HL-60/S4 (cell line): ENCODE results near the gene PCDHB9.
"Not testable (repeated sequence)": the region's sequence is repeated elsewhere in the genome, so short reads cannot be mapped to it uniquely, and the experiment has no call there.

Experiments used
- in situ Hi-C: fragments of 300-500 bp; cut with MboI; formaldehyde crosslinking; loops from 2 replicates; pipeline ENCODE4 v1.14.3; 2022; ENCODE audit warnings: low sequenced_read_pairs

PCDHB9 gene

DNA sequence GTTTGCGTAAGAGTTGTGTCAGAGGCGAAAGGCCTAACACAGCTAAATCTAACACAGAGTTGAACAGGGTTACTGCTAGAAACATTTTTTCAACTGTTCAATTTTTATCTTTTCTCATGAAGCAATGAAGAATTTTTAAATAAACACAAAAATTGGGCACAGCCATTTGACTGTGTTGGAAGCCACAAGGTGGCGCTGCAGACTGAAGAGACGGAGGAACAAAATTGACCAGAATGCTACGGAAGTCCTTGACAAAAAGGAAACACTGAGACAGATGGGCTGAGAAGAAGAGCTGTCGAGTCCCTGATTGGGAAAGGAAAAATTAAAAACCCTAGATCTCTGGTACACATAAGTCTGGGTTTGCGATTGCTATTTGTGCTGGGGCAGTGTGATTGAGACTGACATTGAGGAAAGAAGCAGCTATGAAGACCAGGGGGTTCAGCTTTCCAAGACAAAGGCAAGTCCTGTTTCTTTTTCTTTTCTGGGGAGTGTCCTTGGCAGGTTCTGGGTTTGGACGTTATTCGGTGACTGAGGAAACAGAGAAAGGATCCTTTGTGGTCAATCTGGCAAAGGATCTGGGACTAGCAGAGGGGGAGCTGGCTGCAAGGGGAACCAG, at the start of gene PCDHB9:
TSS of gene PCDHB9 (plus strand) at position 265 of the 616 bp plus-strand sequence. CDS start at position 423, 158 bp downstream.
- in situ Hi-C loops, result loop anchor here (25.0 kb wide), 1 partner anchor 375 kb away; no protein-coding TSS in a partner anchor

DNA sequence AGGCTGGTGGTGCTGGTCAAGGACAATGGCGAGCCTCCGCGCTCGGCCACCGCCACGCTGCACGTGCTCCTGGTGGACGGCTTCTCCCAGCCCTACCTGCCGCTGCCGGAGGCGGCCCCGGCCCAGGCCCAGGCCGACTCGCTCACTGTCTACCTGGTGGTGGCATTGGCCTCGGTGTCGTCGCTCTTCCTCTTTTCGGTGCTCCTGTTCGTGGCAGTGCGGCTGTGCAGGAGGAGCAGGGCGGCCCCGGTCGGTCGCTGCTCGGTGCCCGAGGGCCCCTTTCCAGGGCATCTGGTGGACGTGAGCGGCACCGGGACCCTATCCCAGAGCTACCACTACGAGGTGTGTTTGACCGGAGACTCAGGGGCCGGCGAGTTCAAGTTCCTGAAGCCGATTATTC, 49.6 kb upstream of the PCDHB9 start:
- in situ Hi-C loops, result not testable (repeated sequence)

DNA sequence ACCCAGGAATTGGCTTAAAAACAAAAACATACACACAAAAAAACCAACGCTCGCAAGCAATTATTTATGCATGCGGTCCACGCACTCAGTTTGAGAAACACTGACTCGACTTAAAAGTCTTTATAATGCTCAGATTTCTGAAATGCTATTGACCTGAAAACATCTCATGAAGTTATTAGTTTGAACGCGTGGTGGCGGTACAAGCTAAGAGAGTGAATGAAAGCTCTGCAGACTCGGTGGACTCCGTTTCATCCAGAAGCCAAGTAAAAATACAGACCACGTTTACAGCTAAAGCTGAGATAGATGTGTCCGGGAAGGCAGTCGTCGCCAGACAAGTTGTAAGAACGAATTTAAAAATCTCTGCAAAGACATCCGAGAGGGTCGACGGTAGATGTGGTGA, 37.1 kb upstream of the PCDHB9 start, which contains the start of gene PCDHB6:
TSS of gene PCDHB6 (plus strand) at position 246 of the 400 bp plus-strand sequence. CDS start 201 bp downstream, outside the sequence.
- in situ Hi-C loops, result no loop called here

DNA sequence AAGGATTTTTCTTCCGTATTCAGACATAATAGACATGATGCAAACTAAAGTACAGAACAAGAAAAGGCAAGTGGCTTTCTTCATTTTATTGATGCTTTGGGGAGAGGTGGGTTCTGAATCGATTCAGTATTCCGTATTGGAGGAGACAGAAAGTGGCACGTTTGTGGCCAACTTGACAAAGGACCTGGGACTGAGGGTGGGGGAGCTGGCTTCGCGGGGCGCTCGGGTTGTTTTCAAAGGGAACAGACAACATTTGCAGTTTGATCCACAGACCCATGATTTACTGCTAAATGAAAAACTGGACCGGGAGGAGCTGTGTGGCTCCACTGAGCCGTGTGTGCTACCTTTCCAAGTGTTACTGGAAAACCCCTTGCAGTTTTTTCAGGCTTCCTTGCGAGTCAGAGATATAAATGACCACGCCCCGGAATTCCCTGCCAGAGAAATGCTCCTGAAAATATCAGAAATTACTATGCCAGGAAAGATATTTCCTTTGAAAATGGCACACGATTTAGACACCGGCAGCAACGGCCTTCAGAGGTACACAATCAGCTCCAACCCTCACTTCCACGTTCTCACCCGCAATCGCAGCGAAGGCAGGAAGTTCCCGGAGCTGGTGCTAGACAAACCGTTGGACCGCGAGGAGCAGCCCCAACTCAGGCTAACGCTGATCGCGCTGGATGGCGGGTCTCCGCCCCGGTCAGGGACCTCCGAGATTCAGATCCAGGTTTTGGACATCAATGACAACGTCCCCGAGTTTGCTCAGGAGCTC, 36.6 kb upstream of the PCDHB9 start:
- in situ Hi-C loops, result no loop called here

DNA sequence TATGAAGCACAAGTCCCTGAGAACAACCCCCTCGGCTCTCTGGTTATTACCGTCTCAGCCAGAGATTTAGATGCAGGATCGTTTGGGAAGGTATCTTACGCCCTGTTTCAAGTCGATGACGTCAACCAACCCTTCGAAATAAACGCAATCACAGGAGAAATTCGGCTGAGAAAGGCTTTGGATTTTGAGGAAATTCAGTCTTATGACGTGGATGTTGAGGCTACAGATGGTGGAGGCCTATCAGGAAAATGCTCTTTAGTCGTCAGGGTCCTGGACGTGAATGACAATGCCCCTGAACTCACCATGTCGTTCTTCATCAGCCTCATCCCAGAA, 36.0 kb upstream of the PCDHB9 start:
- in situ Hi-C loops, result no loop called here

DNA sequence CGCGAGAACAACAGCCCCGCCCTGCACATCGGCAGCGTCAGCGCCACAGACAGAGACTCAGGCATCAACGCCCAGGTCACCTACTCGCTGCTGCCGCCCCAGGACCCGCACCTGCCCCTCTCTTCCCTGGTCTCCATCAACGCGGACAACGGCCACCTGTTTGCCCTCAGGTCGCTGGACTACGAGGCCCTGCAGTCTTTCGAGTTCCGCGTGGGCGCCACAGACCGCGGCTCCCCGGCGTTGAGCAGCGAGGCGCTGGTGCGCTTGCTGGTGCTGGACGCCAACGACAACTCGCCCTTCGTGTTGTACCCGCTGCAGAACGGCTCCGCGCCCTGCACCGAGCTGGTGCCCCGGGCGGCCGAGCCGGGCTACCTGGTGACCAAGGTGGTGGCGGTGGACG, 35.3 kb upstream of the PCDHB9 start:
- in situ Hi-C loops, result not testable (repeated sequence)

DNA sequence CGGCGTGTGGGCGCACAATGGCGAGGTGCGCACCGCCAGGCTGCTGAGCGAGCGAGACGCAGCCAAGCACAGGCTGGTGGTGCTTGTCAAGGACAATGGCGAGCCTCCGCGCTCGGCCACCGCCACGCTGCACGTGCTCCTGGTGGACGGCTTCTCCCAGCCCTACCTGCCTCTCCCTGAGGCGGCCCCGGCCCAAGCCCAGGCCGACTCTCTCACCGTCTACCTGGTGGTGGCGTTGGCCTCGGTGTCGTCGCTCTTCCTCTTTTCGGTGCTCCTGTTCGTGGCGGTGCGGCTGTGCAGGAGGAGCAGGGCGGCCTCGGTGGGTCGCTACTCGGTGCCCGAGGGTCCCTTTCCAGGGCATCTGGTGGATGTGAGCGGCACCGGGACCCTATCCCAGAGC, 34.9 kb upstream of the PCDHB9 start:
- in situ Hi-C loops, result not testable (repeated sequence)

DNA sequence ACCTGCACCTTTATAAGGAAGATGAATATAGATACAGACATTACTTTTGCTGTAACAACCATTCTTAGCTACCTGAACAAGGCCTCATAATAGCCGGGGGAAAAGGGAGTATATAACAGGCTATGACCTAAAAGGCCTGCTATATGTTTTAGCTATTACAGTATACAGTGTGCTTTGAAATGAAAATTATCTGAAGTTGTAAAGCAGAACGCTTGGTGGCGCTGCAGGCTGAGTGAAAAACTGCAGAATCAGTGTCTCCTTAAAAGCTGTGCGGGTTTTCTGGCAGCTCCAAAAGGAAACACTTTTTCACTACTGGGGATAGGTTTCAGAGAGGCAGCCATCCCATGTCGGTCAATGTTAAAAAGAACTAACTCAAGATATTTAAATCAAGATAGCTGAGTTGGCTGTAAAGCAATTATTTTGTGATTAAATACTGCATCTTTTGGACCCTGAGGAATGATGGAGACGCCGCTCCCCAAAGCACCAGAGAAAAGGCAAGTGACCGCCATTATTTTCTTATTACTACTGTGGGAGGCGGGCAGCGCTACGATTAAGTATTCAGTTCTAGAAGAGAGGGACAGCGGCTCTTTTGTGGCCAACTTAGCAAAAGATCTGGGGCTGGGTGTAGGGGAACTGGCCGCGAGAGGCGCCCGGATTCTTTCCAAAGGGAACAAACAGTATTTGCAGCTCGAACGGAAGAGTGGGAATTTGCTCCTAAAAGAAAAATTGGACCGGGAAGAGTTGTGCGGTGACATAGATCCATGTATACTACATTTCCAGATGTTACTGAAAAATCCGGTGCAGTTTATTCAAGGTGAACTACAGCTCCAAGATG, 31.2 kb upstream of the PCDHB9 start:
- in situ Hi-C loops, result no loop called here

DNA sequence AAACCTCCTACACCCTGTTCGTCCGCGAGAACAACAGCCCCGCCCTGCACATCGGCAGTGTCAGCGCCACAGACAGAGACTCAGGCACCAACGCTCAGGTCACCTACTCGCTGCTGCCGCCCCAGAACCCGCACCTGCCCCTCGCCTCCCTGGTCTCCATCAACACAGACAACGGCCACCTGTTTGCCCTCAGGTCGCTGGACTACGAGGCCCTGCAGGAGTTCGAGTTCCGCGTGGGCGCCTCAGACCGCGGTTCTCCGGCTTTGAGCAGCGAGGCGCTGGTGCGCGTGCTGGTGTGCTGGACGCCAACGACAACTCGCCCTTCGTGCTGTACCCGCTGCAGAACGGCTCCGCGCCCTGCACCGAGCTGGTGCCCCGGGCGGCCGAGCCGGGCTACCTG, 29.6 kb upstream of the PCDHB9 start:
- in situ Hi-C loops, result not testable (repeated sequence)

DNA sequence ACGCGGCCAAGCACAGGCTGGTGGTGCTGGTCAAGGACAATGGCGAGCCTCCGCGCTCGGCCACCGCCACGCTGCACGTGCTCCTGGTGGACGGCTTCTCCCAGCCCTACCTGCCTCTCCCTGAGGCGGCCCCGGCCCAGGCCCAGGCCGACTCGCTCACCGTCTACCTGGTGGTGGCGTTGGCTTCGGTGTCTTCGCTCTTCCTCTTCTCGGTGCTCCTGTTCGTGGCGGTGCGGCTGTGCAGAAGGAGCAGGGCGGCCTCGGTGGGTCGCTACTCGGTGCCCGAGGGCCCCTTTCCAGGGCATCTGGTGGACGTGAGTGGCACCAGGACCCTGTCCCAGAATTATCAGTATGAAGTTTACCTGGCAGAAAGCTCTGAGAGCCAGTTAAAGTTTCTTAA, 29.1 kb upstream of the PCDHB9 start:
- in situ Hi-C loops, result not testable (repeated sequence)

DNA sequence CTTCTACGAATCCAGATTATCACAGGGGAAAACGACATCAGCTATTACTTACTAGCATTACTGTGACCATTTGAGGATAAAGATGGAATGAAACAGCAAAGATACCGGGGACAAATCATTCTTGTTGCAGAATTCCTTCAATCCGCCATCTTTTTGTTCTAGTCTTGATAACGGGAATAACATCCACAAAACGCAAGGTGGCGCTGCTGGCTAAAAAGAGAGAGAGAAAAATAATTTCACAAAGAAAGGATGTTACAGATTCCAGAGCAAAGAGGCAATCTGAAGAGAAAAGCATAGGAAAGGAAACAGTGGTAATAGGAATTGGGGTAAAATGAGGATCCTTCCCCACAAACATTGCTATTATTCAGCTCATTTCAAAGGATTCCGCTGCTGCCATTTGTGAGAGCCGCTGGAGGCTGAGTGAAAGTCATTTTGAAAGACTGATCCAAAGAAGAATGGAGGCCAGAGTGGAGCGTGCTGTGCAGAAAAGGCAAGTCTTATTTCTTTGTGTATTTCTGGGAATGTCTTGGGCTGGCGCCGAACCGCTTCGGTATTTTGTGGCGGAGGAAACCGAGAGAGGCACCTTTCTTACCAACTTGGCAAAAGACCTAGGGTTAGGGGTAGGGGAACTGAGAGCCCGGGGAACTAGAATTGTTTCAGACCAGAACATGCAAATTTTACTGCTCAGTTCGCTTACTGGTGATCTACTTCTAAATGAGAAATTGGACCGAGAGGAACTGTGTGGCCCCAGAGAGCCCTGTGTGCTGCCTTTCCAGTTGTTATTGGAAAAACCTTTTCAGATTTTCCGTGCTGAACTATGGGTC, 14.4 kb upstream of the PCDHB9 start, which contains the start of gene PCDHB7:
TSS of gene PCDHB7 (plus strand) at position 264 of the 824 bp plus-strand sequence. CDS start at position 456, 192 bp downstream.
- in situ Hi-C loops, result no loop called here

DNA sequence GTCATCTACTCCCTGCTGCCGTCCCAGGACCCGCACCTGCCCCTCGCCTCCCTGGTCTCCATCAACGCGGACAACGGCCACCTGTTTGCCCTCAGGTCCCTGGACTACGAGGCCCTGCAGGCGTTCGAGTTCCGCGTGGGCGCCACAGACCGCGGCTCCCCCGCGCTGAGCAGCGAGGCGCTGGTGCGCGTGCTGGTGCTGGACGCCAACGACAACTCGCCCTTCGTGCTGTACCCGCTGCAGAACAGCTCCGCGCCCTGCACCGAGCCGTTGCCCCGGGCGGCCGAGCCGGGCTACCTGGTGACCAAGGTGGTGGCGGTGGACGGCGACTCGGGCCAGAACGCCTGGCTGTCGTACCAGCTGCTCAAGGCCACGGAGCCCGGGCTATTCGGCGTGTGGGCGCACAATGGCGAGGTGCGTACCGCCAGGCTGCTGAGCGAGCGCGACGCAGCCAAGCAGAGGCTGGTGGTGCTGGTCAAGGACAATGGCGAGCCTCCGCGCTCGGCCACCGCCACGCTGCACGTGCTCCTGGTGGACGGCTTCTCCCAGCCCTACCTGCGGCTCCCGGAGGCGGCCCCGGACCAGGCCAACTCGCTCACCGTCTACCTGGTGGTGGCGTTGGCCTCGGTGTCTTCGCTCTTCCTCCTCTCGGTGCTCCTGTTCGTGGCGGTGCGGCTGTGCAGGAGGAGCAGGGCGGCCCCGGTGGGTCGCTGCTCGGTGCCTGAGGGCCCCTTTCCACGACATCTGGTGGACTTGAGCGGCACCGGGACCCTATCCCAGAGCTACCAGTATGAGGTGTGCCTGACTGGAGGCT, 12.5 kb upstream of the PCDHB9 start:
- in situ Hi-C loops, result loop anchor here (25.0 kb wide), 1 partner anchor 388 kb away; no protein-coding TSS in a partner anchor

DNA sequence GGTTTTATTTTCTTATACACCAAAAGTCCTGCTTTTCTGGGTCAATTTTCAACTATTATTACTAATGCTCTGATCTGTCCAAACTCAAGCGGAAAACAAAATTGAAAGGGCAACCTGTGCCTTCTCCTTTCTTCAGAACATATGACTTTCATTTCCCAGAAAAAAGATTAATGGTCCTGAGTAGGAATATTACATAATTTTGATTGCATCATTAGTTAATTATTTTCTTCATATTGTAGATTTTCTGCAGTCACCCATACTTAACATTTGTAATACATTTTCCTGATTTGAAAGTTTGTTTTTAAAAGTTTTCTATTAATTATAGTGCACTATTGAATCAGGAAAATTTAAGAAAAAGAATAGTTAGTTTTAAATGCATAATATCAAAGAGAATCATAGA, 11.0 kb upstream of the PCDHB9 start:
- in situ Hi-C loops, result loop anchor here (25.0 kb wide), 1 partner anchor 386 kb away; no protein-coding TSS in a partner anchor

DNA sequence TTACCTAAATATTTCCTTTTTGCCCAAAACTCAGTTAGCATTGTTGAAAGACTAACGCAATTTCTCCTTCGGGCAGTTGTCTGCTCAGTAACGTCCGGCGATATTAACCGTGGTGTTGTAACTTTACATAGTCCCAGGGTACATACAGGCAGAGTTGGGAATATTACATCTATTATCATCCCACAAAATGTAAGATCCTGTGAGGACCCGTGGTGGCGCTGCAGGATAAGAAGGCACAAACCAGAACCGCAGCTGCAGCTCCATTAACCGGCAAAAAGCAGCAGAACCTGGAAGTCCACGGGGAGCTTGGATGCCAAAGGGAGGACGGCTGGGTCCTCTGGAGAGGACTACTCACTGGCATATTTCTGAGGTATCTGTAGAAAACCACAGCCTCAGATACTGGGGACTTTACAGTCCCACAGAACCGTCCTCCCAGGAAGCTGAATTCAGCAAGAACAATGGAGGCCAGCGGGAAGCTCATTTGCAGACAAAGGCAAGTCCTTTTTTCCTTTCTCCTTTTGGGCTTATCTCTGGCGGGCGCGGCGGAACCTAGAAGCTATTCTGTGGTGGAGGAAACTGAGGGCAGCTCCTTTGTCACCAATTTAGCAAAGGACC, 9.3 kb upstream of the PCDHB9 start, which contains the start of gene PCDHB8:
TSS of gene PCDHB8 (plus strand) at position 214 of the 615 bp plus-strand sequence. CDS start at position 459, 245 bp downstream.
- in situ Hi-C loops, result loop anchor here (25.0 kb wide), 1 partner anchor 385 kb away; no protein-coding TSS in a partner anchor

DNA sequence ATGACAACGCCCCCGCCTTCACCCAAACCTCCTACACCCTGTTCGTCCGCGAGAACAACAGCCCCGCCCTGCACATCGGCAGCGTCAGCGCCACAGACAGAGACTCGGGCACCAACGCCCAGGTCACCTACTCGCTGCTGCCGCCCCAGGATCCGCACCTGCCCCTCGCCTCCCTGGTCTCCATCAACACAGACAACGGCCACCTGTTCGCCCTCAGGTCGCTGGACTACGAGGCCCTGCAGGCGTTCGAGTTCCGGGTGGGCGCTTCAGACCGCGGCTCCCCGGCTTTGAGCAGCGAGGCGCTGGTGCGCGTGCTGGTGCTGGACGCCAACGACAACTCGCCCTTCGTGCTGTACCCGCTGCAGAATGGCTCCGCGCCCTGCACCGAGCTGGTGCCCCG, 7.6 kb upstream of the PCDHB9 start:
- in situ Hi-C loops, result loop anchor here (25.0 kb wide), 1 partner anchor 383 kb away; no protein-coding TSS in a partner anchor

DNA sequence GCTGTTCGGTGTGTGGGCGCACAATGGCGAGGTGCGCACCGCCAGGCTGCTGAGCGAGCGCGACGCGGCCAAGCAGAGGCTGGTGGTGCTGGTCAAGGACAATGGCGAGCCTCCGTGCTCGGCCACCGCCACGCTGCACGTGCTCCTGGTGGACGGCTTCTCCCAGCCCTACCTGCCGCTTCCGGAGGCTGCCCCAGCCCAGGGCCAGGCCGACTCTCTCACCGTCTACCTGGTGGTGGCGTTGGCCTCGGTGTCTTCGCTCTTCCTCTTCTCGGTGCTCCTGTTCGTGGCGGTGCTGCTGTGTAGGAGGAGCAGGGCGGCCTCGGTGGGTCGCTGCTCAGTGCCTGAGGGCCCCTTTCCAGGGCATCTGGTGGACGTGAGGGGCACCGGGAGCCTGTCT, 7.1 kb upstream of the PCDHB9 start:
- in situ Hi-C loops, result loop anchor here (25.0 kb wide), 1 partner anchor 382 kb away; no protein-coding TSS in a partner anchor

DNA sequence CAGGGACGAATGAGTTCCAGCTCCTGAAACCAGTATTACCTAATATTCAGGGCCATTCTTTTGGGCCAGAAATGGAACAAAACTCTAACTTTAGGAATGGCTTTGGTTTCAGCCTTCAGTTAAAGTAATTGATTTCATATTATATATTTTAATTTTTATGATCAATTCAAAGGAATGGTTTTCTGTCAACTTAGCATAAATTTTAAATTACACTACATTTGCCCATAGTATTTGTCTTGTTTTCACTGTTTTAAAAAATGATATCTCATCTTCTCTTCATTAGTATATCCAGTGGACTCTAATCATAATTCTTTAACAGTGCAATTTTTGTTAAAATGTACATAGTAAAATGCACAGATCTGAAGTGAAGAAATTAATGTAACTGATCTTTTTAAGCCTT, 6.6 kb upstream of the PCDHB9 start:
- in situ Hi-C loops, result loop anchor here (25.0 kb wide), 1 partner anchor 382 kb away; no protein-coding TSS in a partner anchor

DNA sequence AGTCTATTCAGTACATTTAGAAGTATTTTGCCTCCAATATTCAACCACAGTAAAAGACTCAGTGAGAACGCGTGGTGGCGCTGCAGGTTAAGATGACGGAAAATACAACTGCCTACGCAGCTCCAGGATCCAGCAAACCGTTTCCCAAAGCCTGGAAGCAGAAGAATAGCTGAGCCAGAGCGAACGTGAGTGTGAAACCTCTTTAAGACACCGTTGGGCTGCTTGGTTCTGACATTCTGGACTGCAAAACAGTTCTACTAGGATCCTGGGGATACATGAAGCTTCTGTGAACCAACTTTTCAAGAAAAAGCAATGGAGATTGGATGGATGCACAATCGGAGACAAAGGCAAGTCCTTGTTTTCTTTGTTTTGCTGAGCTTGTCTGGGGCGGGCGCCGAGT, 4.7 kb upstream of the PCDHB9 start, which contains the start of gene PCDHB16:
TSS of gene PCDHB16 (plus strand) at position 140 of the 400 bp plus-strand sequence. CDS start at position 313, 173 bp downstream.
- in situ Hi-C loops, result loop anchor here (25.0 kb wide), 1 partner anchor 380 kb away; no protein-coding TSS in a partner anchor
